Neural progenitor cell (in vitro differentiated cells): ENCODE data around the gene GNAQ. TPM values are rescaled to one million over a fixed set of nuclear protein-coding genes. Genes with fewer than 3 reads are reported as not detected.

Source experiments
- DNase-seq: peaks from one replicate; pipeline ENCODE4 v3.0.0-alpha.2; 2016; ENCODE audit warnings: low spot score
- H2AFZ ChIP-seq: fragments of 200-600 bp; sonication (generic); replicated peaks from 2 replicates; pipeline ENCODE4 v1.6.1; 2016; ENCODE audit warnings: antibody characterized with exemption
- H3F3A ChIP-seq: fragments of 200-600 bp; sonication (generic); 2 replicates; pipeline ENCODE4 v1.6.1; 2016; ENCODE audit warnings: antibody characterized with exemption, low read depth
- H3K27ac ChIP-seq: fragments of 200-600 bp; sonication (generic); 2 replicates; pipeline ENCODE4 v1.5.1; 2016; ENCODE audit warnings: mild to moderate bottlenecking
- H3K27me3 ChIP-seq: fragments of 200-600 bp; sonication (generic); 2 replicates; pipeline ENCODE4 v1.6.1; 2016; ENCODE audit warnings: mild to moderate bottlenecking, moderate library complexity
- H3K36me3 ChIP-seq: fragments of 200-600 bp; sonication (generic); 2 replicates; pipeline ENCODE4 v1.5.1; 2016
- H3K4me1 ChIP-seq: fragments of 200-600 bp; sonication (generic); 2 replicates; pipeline ENCODE4 v1.6.1; 2016; ENCODE audit warnings: mixed run types
- H3K4me2 ChIP-seq: fragments of 200-600 bp; sonication (generic); 2 replicates; pipeline ENCODE4 v1.6.1; 2016
- H3K4me3 ChIP-seq: fragments of 200-600 bp; sonication (generic); 2 replicates; pipeline ENCODE4 v1.5.1; 2016
- H3K79me2 ChIP-seq: fragments of 200-600 bp; sonication (generic); 2 replicates; pipeline ENCODE4 v1.6.1; 2016; ENCODE audit warnings: low read depth
- H3K9ac ChIP-seq: fragments of 200-600 bp; sonication (generic); 2 replicates; pipeline ENCODE4 v1.6.1; 2016
- H3K9me3 ChIP-seq: fragments of 200-600 bp; sonication (generic); 2 replicates; pipeline ENCODE4 v1.5.1; 2016; ENCODE audit warnings: low read depth
- H4K20me1 ChIP-seq: fragments of 200-600 bp; sonication (generic); 2 replicates; pipeline ENCODE4 v1.6.1; 2016; ENCODE audit warnings: low read depth
- H3K27ac Mint-ChIP-seq: 3 replicates; pipeline ENCODE4 v1.8.0; 2021; ENCODE audit warnings: mixed read lengths
- H3K27me3 Mint-ChIP-seq: 2 replicates; pipeline ENCODE4 v1.8.0; 2022; ENCODE audit warnings: low read depth, mild to moderate bottlenecking, inconsistent platforms, moderate library complexity, mixed read lengths; ENCODE audit not compliant: insufficient read depth
- H3K36me3 Mint-ChIP-seq: 3 replicates; pipeline ENCODE4 v1.8.0; 2021; ENCODE audit warnings: mixed read lengths
- H3K4me1 Mint-ChIP-seq: 3 replicates; pipeline ENCODE4 v1.8.0; 2021; ENCODE audit warnings: mixed read lengths
- H3K4me3 Mint-ChIP-seq: 3 replicates; pipeline ENCODE4 v1.8.0; 2021; ENCODE audit warnings: mild to moderate bottlenecking, moderate library complexity, mixed read lengths
- H3K9me3 Mint-ChIP-seq: 3 replicates; pipeline ENCODE4 v1.8.0; 2020; ENCODE audit warnings: mixed read lengths
- CTCF ChIP-seq: fragments of 200-600 bp; sonication (generic); IDR thresholded peaks from 2 replicates; pipeline ENCODE4 v1.5.1; 2017; ENCODE audit warnings: antibody characterized with exemption, mild to moderate bottlenecking
- EZH2 ChIP-seq: fragments of 200-600 bp; sonication (generic); IDR thresholded peaks from 2 replicates; pipeline ENCODE4 v1.6.1; 2017; ENCODE audit warnings: antibody characterized with exemption, mild to moderate bottlenecking, moderate library complexity
- EZH2phosphoT487 ChIP-seq: fragments of 200-600 bp; sonication (generic); IDR thresholded peaks from 2 replicates; pipeline ENCODE4 v1.6.1; 2017; ENCODE audit warnings: antibody characterized with exemption
- total RNA-seq: library from RNA; depleted of rRNA; stranded (reverse); fragments of >200 nt; gene quantifications from 2 replicates; pipeline ENCODE4 v1.2.3, GENCODE V29; 2015; ENCODE audit warnings: low replicate concordance

GNAQ gene
- total RNA-seq, 1 donor from 2014 or later, result 87.9 TPM

DNA sequence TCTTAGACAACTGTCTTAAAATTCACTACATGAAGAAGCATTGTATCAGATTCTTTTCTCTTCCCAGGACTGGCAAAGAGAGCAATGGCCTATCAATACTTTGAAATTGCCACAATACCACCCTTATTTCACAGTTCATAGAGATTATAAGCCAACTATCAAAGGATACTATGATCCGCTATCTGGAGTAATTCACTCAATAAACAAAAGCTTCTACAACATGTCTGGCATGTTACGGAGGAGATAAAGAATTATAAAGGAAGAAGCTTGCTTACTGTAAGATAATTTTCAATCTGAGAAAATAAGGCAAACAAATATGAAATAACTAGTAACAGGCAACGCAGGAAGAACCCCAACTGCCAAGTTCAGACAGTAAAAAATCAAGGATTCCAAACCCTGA, 114.8 kb downstream of the GNAQ start:
- peaks cover 10% of the 10 kb centered on the region for H3K9me3 Mint-ChIP-seq
- Histone ChIP-seq H3K27ac (peak overlapping the region; percentile 55), H2AFZ (no peak overlapping the region), H3K4me2 (peak overlapping the region; percentile 5), H3K27me3 (no peaks in the 10 kb centered on the region), H3K9ac (no peak overlapping the region), H3K79me2 (peaks cover 31% of the 10 kb centered on the region), H4K20me1 (peaks cover 26% of the 10 kb centered on the region), H3K9me3 (no peaks in the 10 kb centered on the region), H3K4me1 (peaks cover 26% of the 10 kb centered on the region), H3K36me3 (no peaks in the 10 kb centered on the region), H3F3A (peaks cover 14% of the 10 kb centered on the region), H3K4me3 (no peak overlapping the region)
- no peak for DNase-seq
- TF ChIP-seq EZH2, result no peak
- no peak for TF ChIP-seq EZH2phosphoT487
- no peak for TF ChIP-seq CTCF
- H3K4me1 Mint-ChIP-seq, result peaks cover 9% of the 10 kb centered on the region
- peaks cover 42% of the 10 kb centered on the region for H3K36me3 Mint-ChIP-seq
- H3K4me3 Mint-ChIP-seq, result no peak overlapping the region
- no peak overlapping the region for H3K27ac Mint-ChIP-seq
- no peaks in the 10 kb centered on the region for H3K27me3 Mint-ChIP-seq

DNA sequence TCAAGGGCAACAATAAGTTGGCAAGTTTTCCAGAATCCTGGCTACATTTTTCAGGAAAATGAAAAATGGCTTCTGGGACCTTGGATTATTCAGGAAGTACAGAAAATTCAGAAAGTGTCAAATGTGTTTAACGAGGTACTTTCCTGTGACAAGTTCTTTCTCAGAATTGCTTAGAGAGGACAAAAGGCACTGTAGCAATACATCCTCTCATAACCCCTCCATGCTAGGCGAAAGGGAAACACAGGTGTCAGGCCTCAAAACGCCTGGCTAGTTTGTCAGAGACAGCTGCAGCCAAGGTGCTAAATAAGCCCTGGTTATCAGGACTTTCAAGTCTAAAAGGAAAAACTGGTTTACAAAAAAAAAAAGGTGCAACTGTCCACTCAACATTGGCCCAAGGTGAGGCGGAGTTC, 115.2 kb downstream of the GNAQ start:
- peak; percentile 9 for DNase-seq
- H3K4me1 Mint-ChIP-seq, result peaks cover 9% of the 10 kb centered on the region
- no peak overlapping the region for H3K4me3 Mint-ChIP-seq
- peak overlapping the region; percentile 5 for H3K4me2 ChIP-seq
- H3K36me3 ChIP-seq, result no peaks in the 10 kb centered on the region
- no peak overlapping the region for H3K4me3 ChIP-seq
- H3K27ac ChIP-seq, result peak overlapping the region; percentile 55
- peaks cover 26% of the 10 kb centered on the region for H4K20me1 ChIP-seq
- no peaks in the 10 kb centered on the region for H3K27me3 Mint-ChIP-seq
- peaks cover 30% of the 10 kb centered on the region for H3K4me1 ChIP-seq
- H2AFZ ChIP-seq, result no peak overlapping the region
- no peak for TF ChIP-seq EZH2phosphoT487
- TF ChIP-seq EZH2, result no peak
- no peak for TF ChIP-seq CTCF
- H3K36me3 Mint-ChIP-seq, result peaks cover 40% of the 10 kb centered on the region
- H3K79me2 ChIP-seq, result peaks cover 35% of the 10 kb centered on the region
- H3K27ac Mint-ChIP-seq, result no peak overlapping the region
- no peaks in the 10 kb centered on the region for H3K9me3 ChIP-seq
- peaks cover 10% of the 10 kb centered on the region for H3K9me3 Mint-ChIP-seq
- no peak overlapping the region for H3K9ac ChIP-seq
- H3K27me3 ChIP-seq, result no peaks in the 10 kb centered on the region
- H3F3A ChIP-seq, result peaks cover 14% of the 10 kb centered on the region

- H2AFZ ChIP-seq, result no peak overlapping the region
- Mint-ChIP-seq H3K36me3 (peaks cover 39% of the 10 kb centered on the region), H3K27ac (peak overlapping the region; percentile 22), H3K4me1 (peaks cover 9% of the 10 kb centered on the region), H3K27me3 (no peaks in the 10 kb centered on the region), H3K9me3 (peaks cover 10% of the 10 kb centered on the region), H3K4me3 (no peak overlapping the region)
- no peak for DNase-seq
- no peak overlapping the region for H3K4me2 ChIP-seq
- H3K9me3 ChIP-seq, result no peaks in the 10 kb centered on the region
- H3K36me3 ChIP-seq, result no peaks in the 10 kb centered on the region
- TF ChIP-seq CTCF, result no peak
- TF ChIP-seq EZH2, result no peak
- TF ChIP-seq EZH2phosphoT487, result no peak
- H3K27ac ChIP-seq, result peak overlapping the region; percentile 55
- H3K79me2 ChIP-seq, result peaks cover 41% of the 10 kb centered on the region
- H3K4me1 ChIP-seq, result peaks cover 30% of the 10 kb centered on the region
- H3K9ac ChIP-seq, result no peak overlapping the region
- H3K4me3 ChIP-seq, result no peak overlapping the region
- H4K20me1 ChIP-seq, result peaks cover 26% of the 10 kb centered on the region
- no peaks in the 10 kb centered on the region for H3K27me3 ChIP-seq
- peaks cover 14% of the 10 kb centered on the region for H3F3A ChIP-seq
Observed at GRCh38 chr9:77915744-77916143, 115.9 kb downstream of the GNAQ start.
